RWPE1 (cell line): ENCODE results near the gene CCDC38.

Source experiments
- CTCF ChIA-PET: fragments of 350-600 bp; sonication (Branson Sonifier 250); formaldehyde crosslinking; extraction: SDS; loops from one replicate; lab custom pipeline; 2021; lab: Yijun Ruan, JAX
- POLR2A ChIA-PET: fragments of 400-600 bp; formaldehyde crosslinking; extraction: SDS; loops from one replicate; lab custom pipeline; 2020; ENCODE audit warnings: antibody characterized with exemption; ENCODE audit not compliant: low non-redundant PET; lab: Yijun Ruan, JAX
- DNase-seq: peaks from one replicate; pipeline ENCODE4 v3.0.0; 2012; ENCODE audit warnings: low spot score
- H3K27ac ChIP-seq: fragments of 450-650 bp; 2 replicates; pipeline ENCODE4 v1.5.1; 2017
- CTCF ChIP-seq: fragments of 450-650 bp; conservative IDR thresholded peaks from 2 replicates; pipeline ENCODE4 v1.5.1; 2017; ENCODE audit warnings: low read depth, mild to moderate bottlenecking

CCDC38 gene

GRCh38 chr12:95942101-95942523 lies 302 bp downstream of the CCDC38 start:
- no peak for TF ChIP-seq CTCF
- H3K27ac ChIP-seq = peak overlapping the region; percentile 86
- DNase-seq = peak; percentile 5
- POLR2A ChIA-PET = no interaction called here
- CTCF ChIA-PET = no interaction called here

- no peak overlapping the region for H3K27ac ChIP-seq
- no peak for DNase-seq
- ChIA-PET CTCF (interaction anchor here (0.6 kb wide), 1 partner anchor 236 kb away, joined by 10 read pairs; no protein-coding TSS in a partner anchor), POLR2A (no interaction called here)
- no peak for TF ChIP-seq CTCF
Measured at GRCh38 chr12:95940514-95940913, 1.9 kb downstream of the CCDC38 start.

- CTCF ChIA-PET = no interaction called here
- H3K27ac ChIP-seq = no peak overlapping the region
- no peak for TF ChIP-seq CTCF
- DNase-seq = no peak
- POLR2A ChIA-PET = no interaction called here
Measured at GRCh38 chr12:95922231-95922630, 20.2 kb downstream of the CCDC38 start.

- DNase-seq = no peak
- no peak overlapping the region for H3K27ac ChIP-seq
- ChIA-PET CTCF (interaction anchor here (0.6 to 2.3 kb wide), 12 partner anchors 16 to 642 kb away, joined by 3 to 12 read pairs (median 3); no protein-coding TSS in a partner anchor), POLR2A (no interaction called here)
- no peak for TF ChIP-seq CTCF
Measured at GRCh38 chr12:95919110-95919509, 23.3 kb downstream of the CCDC38 start.

GRCh38 chr12:95918194-95918993 lies 24.0 kb downstream of the CCDC38 start:
- TF ChIP-seq CTCF = peak; percentile 87
- H3K27ac ChIP-seq = no peak overlapping the region
- CTCF ChIA-PET = interaction anchor here (0.6 to 2.3 kb wide), 15 partner anchors 15 to 643 kb away, joined by 3 to 12 read pairs (median 3); no protein-coding TSS in a partner anchor
- DNase-seq = peak; percentile 48
- POLR2A ChIA-PET = no interaction called here

- H3K27ac ChIP-seq = no peak overlapping the region
- no peak for TF ChIP-seq CTCF
- ChIA-PET POLR2A (no interaction called here), CTCF (no interaction called here)
- no peak for DNase-seq
Measured at GRCh38 chr12:95909871-95910270, 32.5 kb downstream of the CCDC38 start.
